HG03432 (cell line): ENCODE results near the gene COL20A1.
"Not testable (repeated sequence)": the region's sequence is repeated elsewhere in the genome, so short reads cannot be mapped to it uniquely, and the experiment has no call there.

Experiments used
- ATAC-seq: cut with Tn5 transposase; IDR thresholded peaks from one replicate; pipeline ENCODE4 v1.9.1; 2021; ENCODE audit warnings: mild to moderate bottlenecking, moderate library complexity; ENCODE audit not compliant: unreplicated experiment

The COL20A1 gene

GRCh38 chr20:63292904-63293303 is at the start of gene COL20A1:
COL20A1 (plus strand) TSS chr20:63293186; CDS start chr20:63295108, 1,922 bp downstream.
- ATAC-seq, result no peak

GRCh38 chr20:63243604-63244247 is 49.3 kb upstream of the COL20A1 start:
- ATAC-seq, result no peak

GRCh38 chr20:63244468-63244867 is 48.5 kb upstream of the COL20A1 start:
- no peak for ATAC-seq

DNA sequence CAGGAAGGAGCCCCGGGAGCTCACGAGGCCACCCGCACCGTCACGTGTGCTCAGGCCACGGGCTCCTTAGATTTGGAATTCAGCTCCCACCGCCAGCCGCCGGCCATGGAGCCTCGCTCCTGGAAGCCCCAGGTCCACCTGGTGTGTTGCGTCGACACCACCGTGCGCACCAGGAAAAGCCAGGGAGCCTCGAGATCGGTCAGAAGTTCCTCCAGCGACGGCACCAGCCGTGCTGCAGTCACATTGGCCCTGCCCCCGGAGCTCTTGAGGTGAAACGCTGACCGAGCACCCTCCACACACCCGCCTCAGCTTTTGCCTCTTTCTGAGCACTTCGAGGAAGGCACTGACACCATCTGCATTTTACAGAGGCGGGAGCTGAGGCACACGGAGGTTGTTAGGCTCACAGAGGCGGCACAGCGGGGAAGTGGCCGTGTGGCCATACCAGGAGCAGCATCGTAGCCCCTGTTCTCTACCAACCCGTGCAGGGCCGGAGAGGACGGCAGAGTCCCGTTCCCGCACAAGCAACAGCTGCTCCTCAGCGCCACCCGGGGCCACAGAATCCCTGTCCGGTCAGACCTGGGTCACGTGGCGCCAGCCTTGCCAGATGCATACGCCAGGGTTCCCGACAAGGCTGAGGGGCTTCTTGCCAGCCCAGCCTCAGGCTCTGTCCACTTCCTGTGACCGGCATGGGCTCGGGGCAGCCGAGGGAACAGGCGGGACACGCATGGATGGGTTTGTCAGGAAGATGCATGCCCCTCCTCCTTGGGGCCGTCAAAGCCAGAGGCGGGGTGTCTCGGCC is 46.3 kb upstream of the COL20A1 start:
- no peak for ATAC-seq

DNA sequence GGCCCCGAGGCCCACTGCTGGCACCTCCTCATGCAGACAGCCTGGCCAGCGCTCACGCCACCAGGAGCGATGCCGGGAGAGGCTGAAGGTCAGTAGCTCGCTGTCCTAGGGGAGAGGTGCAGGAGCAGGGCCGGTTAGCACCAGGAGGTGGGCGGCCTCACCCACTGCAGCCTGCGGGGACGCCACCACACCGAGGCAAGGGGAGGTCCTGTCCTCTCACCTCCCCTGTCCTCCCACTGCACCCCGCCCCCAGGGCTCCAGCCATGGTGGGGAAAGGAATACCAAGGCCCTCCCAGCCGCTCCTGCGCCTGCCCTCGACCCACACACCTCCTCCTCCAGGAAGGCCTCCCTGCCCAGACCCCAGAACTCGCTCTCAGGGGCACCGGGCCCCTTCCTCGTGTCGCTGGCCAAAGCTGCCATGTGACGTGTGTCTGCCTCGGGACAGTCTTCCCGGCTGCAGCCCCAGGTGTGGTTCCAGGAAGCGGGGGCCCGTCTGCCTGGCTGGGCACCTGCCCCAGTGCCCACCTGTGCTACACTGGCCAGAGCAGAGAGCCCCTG is 45.2 kb upstream of the COL20A1 start:
- ATAC-seq, result no peak

- no peak for ATAC-seq
These were observed 44.0 kb upstream of the COL20A1 start for GRCh38 chr20:63248835-63249591.

DNA sequence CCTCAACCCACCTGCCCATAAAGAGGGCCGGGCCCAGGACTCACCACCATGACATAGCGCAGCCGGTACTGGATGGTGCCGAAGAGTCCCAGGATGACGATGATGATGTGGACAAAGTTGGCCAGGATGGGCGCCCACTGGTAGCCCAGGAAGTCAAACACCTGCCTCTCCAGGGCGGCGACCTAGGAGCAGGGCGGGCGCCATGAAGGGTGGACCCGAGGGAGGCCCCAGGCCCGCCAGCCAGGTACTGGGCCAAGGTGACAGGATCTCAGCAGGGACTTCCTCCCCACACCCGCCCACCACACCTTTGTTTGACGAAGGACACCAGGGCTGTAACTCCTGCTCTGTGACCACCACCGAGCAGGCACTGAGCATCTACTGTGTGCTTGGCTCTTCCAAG is 43.1 kb upstream of the COL20A1 start:
- ATAC-seq, result no peak

- ATAC-seq, result not testable (repeated sequence)
These were observed 41.6 kb upstream of the COL20A1 start for GRCh38 chr20:63251350-63251749.

DNA sequence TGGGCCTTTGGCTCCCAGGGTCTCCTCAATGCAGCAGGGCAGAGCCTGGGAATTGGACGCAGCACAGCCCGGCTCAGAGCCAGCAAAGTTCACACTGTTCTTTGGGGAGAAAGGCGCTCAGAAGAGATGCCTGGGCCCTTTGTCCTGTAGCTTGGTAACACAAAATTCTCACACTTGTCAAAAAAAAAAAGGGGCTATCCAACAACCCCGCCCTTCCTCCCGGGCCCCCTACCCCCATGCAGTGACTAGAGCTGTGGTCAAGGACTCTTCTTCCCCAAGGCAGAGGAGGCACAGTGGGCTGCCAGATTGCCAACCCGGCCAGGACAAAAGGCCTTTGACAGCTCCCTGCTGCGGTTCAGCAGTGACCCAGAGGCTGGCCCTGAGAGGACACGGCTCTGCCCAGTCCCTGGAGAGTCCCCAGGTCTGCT is 40.7 kb upstream of the COL20A1 start:
- no peak for ATAC-seq

DNA sequence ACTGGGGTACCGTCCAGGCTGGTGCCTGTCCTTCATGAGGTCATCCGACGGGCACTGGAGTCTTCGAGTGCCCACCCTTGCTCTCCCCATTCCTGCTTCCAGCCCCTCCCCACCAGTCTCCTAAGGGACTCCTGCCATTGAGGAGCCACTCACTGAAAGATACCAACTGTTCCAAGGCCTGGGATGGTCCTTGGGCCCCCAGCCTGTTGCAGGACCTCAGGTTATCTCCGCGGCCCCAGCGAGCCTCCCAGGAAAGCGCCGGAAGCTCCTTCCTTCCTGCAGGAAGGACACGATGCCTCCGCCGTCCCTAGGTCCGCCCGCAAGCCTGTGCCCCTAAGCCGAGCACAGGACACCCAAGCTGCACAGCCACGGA is 39.9 kb upstream of the COL20A1 start:
- ATAC-seq, result no peak

GRCh38 chr20:63253438-63254231 is 39.4 kb upstream of the COL20A1 start:
- no peak for ATAC-seq

GRCh38 chr20:63254232-63254605 is 38.8 kb upstream of the COL20A1 start, which contains the start of gene NKAIN4:
NKAIN4 (minus strand) TSS chr20:63254463; CDS start chr20:63254450, 13 bp downstream.
- ATAC-seq, result no peak

DNA sequence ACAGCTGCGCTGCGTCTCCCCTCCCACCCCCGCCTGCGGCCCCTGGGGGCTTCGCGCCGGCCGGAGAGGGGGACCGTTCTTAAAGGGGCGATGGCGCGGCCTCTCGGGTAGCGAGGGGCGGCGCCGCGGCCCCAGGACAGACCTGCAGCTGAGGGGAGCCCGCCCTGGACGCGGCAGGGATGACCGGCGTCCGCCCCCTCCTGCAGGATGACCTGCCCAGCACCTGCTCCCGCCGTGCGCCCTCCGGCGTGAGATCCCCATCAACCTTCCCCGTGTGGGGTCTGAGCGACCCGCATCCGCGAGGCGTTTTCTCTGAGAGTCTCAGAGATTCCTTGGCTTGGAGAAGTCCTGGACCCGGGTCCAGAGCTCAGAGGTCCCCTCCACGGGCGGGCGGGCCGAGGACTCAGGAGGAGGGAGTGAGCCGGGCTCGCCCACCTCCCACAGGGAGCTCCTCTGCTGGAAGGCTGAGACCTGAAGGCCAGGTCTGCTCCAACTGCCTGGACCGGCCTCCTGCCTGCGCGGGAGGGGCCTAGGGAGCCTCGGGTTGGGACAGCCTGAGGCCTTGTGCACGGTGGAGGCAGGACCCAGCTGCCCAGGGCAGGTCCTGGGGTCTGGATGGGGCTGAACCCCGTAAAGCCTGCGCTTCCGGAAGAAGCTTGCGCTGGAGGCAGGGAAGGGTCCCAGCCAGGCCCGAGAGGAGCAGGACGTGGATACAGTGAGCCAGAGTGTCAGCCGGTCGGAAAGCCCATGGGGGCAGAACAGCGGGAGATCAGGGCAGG is 38.2 kb upstream of the COL20A1 start:
- no peak for ATAC-seq

DNA sequence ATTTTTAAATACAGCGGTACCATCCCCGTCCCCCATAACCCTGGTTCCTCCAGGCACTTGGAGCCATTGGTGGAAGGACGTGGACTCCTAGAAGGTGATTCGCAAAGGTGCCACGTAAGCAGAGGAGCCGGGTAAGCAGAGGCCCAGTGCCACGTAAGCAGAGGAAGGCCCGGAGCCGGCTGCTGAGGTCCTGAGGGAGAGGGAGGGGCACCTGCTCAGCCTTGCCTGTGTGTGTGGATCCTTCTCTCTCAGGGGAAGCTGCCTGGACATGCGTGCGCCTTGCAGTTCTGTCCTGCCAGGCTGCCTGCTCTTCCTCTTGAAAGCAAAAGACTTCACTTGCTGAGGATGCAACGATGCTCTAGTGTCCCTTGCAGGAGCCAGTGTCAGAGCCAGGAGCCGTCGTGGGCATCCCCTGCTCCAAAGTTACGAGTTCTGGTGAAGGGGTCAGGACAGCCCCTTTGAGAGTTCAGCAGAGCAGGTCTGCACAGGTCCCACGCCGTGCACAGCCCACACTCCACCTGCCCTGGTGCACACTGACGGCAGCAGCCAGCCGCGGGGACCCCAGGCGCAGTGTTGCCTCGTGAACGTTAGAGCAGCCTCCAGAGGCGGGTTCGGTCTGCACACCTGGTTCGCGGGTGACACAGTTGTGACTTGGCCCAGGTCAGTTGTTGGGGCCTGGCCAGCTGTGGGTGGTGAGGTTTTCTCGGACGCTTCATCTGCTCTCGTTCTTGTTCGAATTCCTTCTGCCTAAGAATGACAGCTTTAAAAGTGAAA is 36.9 kb upstream of the COL20A1 start:
- no peak for ATAC-seq

DNA sequence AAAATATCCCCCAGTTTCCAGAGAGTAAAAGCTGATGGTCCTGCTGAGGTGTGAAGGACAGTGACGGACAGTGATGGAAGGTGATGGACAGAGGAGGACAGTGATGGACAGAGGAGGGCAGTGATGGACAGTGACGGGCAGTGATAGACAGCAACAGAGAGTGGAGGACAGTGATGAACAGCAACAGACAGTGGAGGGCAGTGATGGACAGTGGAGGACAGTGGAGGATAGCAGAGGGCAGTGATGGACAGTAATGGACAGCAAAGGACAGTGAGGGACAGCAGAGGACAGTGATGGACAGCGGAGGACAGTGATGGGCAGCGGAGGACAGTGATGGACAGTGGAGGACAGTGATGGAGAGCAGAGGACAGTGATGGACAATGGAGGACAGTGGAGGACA is 36.0 kb upstream of the COL20A1 start:
- ATAC-seq, result no peak

DNA sequence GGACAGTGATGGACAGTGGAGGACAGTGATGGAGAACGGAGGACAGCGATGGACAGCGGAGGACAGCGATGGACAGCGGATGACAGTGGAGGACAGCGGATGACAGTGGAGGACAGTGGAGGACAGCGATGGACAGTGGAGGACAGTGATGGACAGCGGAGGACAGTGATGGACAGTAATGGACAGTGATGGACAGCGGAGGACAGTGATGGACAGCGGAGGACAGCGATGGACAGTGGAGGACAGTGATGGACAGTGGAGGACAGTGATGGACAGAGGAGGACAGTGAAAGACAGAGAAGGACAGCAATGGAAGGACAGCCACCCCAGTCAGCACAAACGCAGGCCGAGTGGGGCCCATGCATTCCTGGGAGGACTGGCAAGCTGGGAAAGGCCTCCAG is 35.4 kb upstream of the COL20A1 start:
- no peak for ATAC-seq

DNA sequence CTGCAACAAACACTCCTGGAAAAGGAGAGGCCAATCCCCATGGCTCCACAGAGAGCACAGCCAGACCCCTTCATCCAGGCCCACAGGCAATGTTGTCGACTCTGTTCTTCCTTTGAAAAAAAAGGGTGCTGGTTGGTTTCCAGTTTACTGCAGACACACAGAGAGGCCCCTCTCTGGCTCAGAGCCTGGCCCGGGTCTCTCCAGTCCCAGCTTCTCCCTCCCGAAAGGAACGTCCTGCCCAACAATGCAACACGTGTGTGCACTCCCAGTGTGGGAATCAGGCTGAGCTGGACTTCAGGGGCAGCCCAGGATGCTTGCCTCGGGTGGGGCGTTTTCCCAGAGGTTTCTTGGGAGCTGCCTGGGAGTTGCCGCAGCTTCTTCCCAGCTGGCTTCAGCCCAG is 34.2 kb upstream of the COL20A1 start:
- ATAC-seq, result no peak

DNA sequence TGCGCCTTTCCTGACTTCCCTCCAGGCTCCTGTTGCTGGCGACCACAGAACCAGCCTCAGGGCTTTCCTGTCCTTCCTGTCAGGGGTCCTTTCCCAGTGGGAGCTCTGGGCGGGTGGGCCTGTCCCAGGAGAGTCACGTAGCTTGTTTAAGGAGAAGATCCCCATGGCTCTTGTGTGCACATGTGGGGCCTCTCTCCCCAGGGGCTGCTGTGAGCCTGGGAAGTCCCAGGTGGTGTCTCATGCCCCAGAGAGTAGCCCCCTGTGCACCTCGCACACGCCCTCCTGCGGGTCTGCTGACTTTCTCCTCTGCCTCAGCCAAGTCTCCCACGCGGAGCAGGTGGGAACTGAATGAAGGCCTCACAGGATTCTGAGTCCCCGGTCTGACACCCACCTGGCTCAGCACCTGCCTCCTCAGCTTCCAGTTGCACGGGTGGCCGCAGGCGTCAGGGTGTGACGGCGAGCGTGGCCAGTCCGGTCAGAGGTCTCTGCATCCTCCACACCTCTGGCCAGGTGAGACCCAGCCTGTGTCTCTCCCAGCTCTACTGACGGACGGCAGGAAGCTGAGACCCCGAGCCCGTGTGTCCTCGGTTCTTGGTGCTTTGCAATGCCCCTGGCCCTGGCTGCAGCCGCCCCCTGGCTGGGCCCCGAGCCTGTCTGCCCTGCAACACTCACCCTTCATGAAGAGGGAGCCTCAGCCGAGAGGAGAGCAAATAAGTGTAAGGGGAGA is 33.1 kb upstream of the COL20A1 start:
- no peak for ATAC-seq
